Trophoblast cell (in vitro differentiated cells and primary cell): ENCODE results near the gene SAPCD2.

ENCODE experiments used
- DNase-seq, 2 donors: peaks; one replicate each; pipeline ENCODE4 v3.0.0-alpha.2; 2016
- H2AFZ ChIP-seq: 2 replicates; pipeline ENCODE4 v1.6.1; 2013; ENCODE audit warnings: low read length, moderate library complexity, mild to moderate bottlenecking; ENCODE audit not compliant: insufficient read depth, poor library complexity
- H2AK5ac ChIP-seq: 2 replicates; pipeline ENCODE4 v1.6.1; 2013; ENCODE audit warnings: mild to moderate bottlenecking, low read length
- H2BK120ac ChIP-seq: 2 replicates; pipeline ENCODE4 v1.6.1; 2013; ENCODE audit warnings: low read length, mild to moderate bottlenecking, moderate library complexity; ENCODE audit not compliant: insufficient read depth, poor library complexity
- H2BK12ac ChIP-seq: 2 replicates; pipeline ENCODE4 v1.6.1; 2013; ENCODE audit warnings: mild to moderate bottlenecking, low read length, moderate library complexity
- H2BK5ac ChIP-seq: 2 replicates; pipeline ENCODE4 v1.6.1; 2013; ENCODE audit warnings: low read length, low read depth, moderate library complexity, mild to moderate bottlenecking; ENCODE audit not compliant: poor library complexity
- H3K14ac ChIP-seq: 2 replicates; pipeline ENCODE4 v1.6.1; 2013; ENCODE audit warnings: mild to moderate bottlenecking, low read length
- H3K18ac ChIP-seq: 2 replicates; pipeline ENCODE4 v1.6.1; 2013; ENCODE audit warnings: mild to moderate bottlenecking, low read length
- H3K23ac ChIP-seq: 2 replicates; pipeline ENCODE4 v1.6.1; 2013; ENCODE audit warnings: low read length
- H3K27ac ChIP-seq: 2 replicates; pipeline ENCODE4 v1.5.1; 2013; ENCODE audit warnings: low read depth, mild to moderate bottlenecking, inconsistent platforms, low read length, moderate library complexity
- H3K27me3 ChIP-seq: 2 replicates; pipeline ENCODE4 v1.6.1; 2013; ENCODE audit warnings: inconsistent platforms, mild to moderate bottlenecking, low read length, moderate library complexity; ENCODE audit not compliant: insufficient read depth
- H3K36me3 ChIP-seq, 2 experiments: 1 replicate in 1 of 2; 2 replicates in 1 of 2; pipeline ENCODE4 v1.6.1; 2013; ENCODE audit warnings: low read length in 2 of 2, mild to moderate bottlenecking in 2 of 2, moderate library complexity in 1 of 2; ENCODE audit not compliant: insufficient read depth in 2 of 2, control insufficient read depth in 1 of 2
- H3K4ac ChIP-seq: 2 replicates; pipeline ENCODE4 v1.6.1; 2013; ENCODE audit warnings: low read depth, mild to moderate bottlenecking, low read length, moderate library complexity
- H3K4me1 ChIP-seq, 2 experiments: 1 replicate in 1 of 2; 2 replicates in 1 of 2; pipeline ENCODE4 v1.6.1; 2013; ENCODE audit warnings: low read length in 2 of 2, mild to moderate bottlenecking in 2 of 2, moderate library complexity in 1 of 2; ENCODE audit not compliant: insufficient read depth in 2 of 2, control insufficient read depth in 1 of 2
- H3K4me2 ChIP-seq: 2 replicates; pipeline ENCODE4 v1.6.1; 2013; ENCODE audit warnings: inconsistent platforms, mild to moderate bottlenecking, low read length, moderate library complexity
- H3K4me3 ChIP-seq: 2 replicates; pipeline ENCODE4 v1.5.1; 2013; ENCODE audit warnings: mild to moderate bottlenecking, low read depth, low read length, inconsistent platforms
- H3K79me1 ChIP-seq: one replicate; pipeline ENCODE4 v1.6.1; 2013; ENCODE audit warnings: low read length
- H3K79me2 ChIP-seq: 2 replicates; pipeline ENCODE4 v1.6.1; 2013; ENCODE audit warnings: low read length, mild to moderate bottlenecking; ENCODE audit not compliant: control insufficient read depth, insufficient read depth, poor library complexity
- H3K9ac ChIP-seq: 2 replicates; pipeline ENCODE4 v1.6.1; 2013; ENCODE audit warnings: mild to moderate bottlenecking, low read length
- H3K9me3 ChIP-seq: 2 replicates; pipeline ENCODE4 v1.6.1; 2013; ENCODE audit warnings: low read depth, mild to moderate bottlenecking, control low read depth, inconsistent platforms, low read length; ENCODE audit not compliant: insufficient read depth
- H4K12ac ChIP-seq: 2 replicates; pipeline ENCODE4 v1.6.1; 2013; ENCODE audit warnings: low read depth, mild to moderate bottlenecking, low read length, moderate library complexity
- H4K8ac ChIP-seq: 2 replicates; pipeline ENCODE4 v1.6.1; 2013; ENCODE audit warnings: low read depth, mild to moderate bottlenecking, low read length, moderate library complexity
- H4K91ac ChIP-seq: one replicate; pipeline ENCODE4 v1.6.1; 2013; ENCODE audit warnings: low read depth, mild to moderate bottlenecking, low read length, moderate library complexity
- WGBS: extraction: QIAGEN DNeasy Blood & Tissue Kit; methylation state at CpG from one replicate; pipeline ENCODE4 v1.1.7; 2013; ENCODE audit warnings: missing lambda C conversion rate; ENCODE audit not compliant: insufficient read length, insufficient coverage; ENCODE audit errors: extremely low coverage; 5-methylcytosine and 5-hydroxymethylcytosine counted together

Gene SAPCD2

DNA sequence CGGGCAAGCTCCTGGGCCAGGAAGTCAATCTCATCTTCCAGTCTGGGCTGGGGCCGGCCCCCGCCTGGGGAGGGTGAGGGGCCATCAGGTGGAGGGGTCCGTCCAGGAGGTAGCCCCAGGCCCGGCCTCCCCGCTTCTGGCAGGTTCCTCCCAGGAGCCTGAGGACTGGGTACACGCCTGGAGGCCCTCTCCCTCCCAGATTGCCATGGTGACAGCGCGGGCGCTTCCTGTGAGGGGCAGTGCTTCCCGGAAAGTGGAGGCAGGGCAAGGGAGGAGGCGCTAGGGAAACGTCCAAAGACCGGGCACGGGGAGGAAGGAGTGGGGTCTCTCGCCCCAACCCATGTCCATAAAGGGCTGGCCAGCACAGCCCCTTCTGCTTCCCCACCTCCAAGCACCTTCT lies 29.2 kb downstream of the SAPCD2 start:
- no CpG with 5 or more reads among the region's 16 CpGs for WGBS
- Histone ChIP-seq H3K4me1 (peaks cover 6 to 11% of the 10 kb centered on the region in 2 experiments), H3K4me2 (no peak overlapping the region)

DNA sequence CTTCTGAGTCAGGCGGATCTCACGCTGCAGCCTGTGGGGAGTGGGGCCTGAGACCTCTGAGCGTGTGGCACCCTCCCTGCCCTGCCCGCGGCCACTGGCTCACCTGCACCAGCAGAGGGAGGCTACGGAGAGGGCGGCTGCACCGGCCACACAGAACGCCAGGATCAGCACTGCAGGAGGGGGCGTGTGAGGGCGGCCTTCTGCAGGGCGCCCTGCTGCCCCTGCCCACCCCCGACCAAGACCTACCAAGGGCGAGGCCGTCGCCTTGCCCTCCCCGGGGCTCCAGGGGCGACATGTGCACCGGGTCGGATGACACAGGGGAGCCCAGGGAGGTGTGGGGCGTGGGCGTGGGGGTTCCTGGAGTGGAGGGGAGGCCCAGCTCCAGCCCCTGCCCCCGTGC lies 29.8 kb downstream of the SAPCD2 start:
- H3K79me2 ChIP-seq: no peaks in the 10 kb centered on the region
- peaks cover 12% of the 10 kb centered on the region for H3K27me3 ChIP-seq
- H3K4ac ChIP-seq: no peak overlapping the region
- WGBS: no CpG with 5 or more reads among the region's 23 CpGs
- H2BK5ac ChIP-seq: no peak overlapping the region
- no peak overlapping the region for H3K27ac ChIP-seq
- H3K14ac ChIP-seq: no peak overlapping the region
- H3K4me2 ChIP-seq: no peak overlapping the region
- no peak overlapping the region for H3K18ac ChIP-seq
- H4K12ac ChIP-seq: no peak overlapping the region
- H3K79me1 ChIP-seq: no peaks in the 10 kb centered on the region
- no peak overlapping the region for H2BK120ac ChIP-seq
- H3K4me3 ChIP-seq: no peak overlapping the region
- H2AFZ ChIP-seq: no peak overlapping the region
- no peak overlapping the region for H2AK5ac ChIP-seq
- no peak overlapping the region for H2BK12ac ChIP-seq
- H3K4me1 ChIP-seq: peaks cover 3 to 6% of the 10 kb centered on the region in 2 experiments
- no peak overlapping the region for H3K9ac ChIP-seq
- H4K91ac ChIP-seq: no peak overlapping the region
- H3K23ac ChIP-seq: no peak overlapping the region
- H3K9me3 ChIP-seq: peaks cover 5% of the 10 kb centered on the region
- no peak overlapping the region for H4K8ac ChIP-seq
- no peaks in the 10 kb centered on the region for H3K36me3 ChIP-seq
- no peak for DNase-seq

More for the DNA sequence above, 29.2 kb downstream of the SAPCD2 start:
- H3K27ac ChIP-seq: no peak overlapping the region
- no peak overlapping the region for H3K4ac ChIP-seq
- peaks cover 18% of the 10 kb centered on the region for H3K27me3 ChIP-seq
- no peak overlapping the region for H2AK5ac ChIP-seq
- H4K12ac ChIP-seq: no peak overlapping the region
- no peaks in the 10 kb centered on the region for H3K79me1 ChIP-seq
- no peak overlapping the region for H3K9ac ChIP-seq
- no peak overlapping the region for H3K18ac ChIP-seq
- no peak overlapping the region for H2AFZ ChIP-seq
- H2BK12ac ChIP-seq: no peak overlapping the region
- H2BK120ac ChIP-seq: no peak overlapping the region
- H2BK5ac ChIP-seq: no peak overlapping the region
- H3K36me3 ChIP-seq: no peaks in the 10 kb centered on the region
- no peak overlapping the region for H3K4me3 ChIP-seq
- H3K9me3 ChIP-seq: peaks cover 3% of the 10 kb centered on the region
- no peak overlapping the region for H3K23ac ChIP-seq
- no peaks in the 10 kb centered on the region for H3K79me2 ChIP-seq
- no peak overlapping the region for H3K14ac ChIP-seq
- H4K8ac ChIP-seq: no peak overlapping the region
- H4K91ac ChIP-seq: no peak overlapping the region
- DNase-seq: no peak

DNA sequence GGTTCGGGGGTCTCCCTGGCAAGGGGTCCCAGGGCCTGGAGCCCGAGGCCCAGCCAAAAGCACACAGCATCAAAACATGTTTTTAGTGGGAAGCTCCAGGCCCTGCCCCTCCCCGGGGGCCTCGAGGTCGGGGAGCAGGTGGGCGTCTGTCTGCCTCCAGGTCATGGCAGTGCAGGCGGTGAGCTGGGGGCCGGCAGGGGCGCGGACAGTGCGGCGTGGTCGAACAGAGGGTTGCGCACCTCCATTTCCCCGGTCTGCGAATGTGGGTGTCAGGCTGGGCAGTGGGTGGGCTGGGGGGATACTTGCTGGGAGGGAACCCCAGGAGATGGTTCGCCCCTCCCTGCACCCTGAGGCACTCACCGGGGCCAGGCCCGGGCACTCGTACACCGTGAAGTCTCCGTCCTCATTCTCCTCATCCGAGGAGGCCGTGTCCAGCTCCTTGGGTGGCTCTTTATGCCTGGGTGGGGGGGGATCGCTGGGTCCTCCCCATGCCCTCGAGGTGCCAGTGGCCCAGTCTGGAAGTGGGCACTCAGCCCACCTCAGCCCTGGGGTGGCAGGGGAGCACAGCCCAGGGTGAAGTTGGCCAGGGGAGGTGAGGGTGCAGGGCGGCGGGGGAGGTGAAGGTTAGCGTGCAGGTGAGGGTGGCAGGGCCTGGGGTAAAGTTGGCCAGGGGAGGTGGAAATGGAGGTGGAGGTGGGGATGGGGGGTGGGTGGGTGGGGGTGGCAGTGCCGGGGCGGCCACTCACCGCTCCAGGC lies 30.6 kb downstream of the SAPCD2 start:
- H3K36me3 ChIP-seq: no peaks in the 10 kb centered on the region
- H3K27me3 ChIP-seq: peaks cover 4% of the 10 kb centered on the region
- no peak overlapping the region for H4K8ac ChIP-seq
- H2AK5ac ChIP-seq: no peak overlapping the region
- H4K12ac ChIP-seq: no peak overlapping the region
- H3K9ac ChIP-seq: no peak overlapping the region
- no CpG with 5 or more reads among the region's 32 CpGs for WGBS
- no peak overlapping the region for H2BK120ac ChIP-seq
- H3K4me3 ChIP-seq: no peak overlapping the region
- H3K79me1 ChIP-seq: no peaks in the 10 kb centered on the region
- H3K4me2 ChIP-seq: no peak overlapping the region
- no peak overlapping the region for H3K27ac ChIP-seq
- H3K18ac ChIP-seq: no peak overlapping the region
- no peak overlapping the region for H2BK12ac ChIP-seq
- no peak for DNase-seq
- no peaks in the 10 kb centered on the region for H3K79me2 ChIP-seq
- H2AFZ ChIP-seq: no peak overlapping the region
- no peak overlapping the region for H3K14ac ChIP-seq
- H4K91ac ChIP-seq: no peak overlapping the region
- no peak overlapping the region for H3K4ac ChIP-seq
- no peak overlapping the region for H2BK5ac ChIP-seq
- no peaks in the 10 kb centered on the region for H3K4me1 ChIP-seq
- peaks cover 5% of the 10 kb centered on the region for H3K9me3 ChIP-seq
- H3K23ac ChIP-seq: no peak overlapping the region

DNA sequence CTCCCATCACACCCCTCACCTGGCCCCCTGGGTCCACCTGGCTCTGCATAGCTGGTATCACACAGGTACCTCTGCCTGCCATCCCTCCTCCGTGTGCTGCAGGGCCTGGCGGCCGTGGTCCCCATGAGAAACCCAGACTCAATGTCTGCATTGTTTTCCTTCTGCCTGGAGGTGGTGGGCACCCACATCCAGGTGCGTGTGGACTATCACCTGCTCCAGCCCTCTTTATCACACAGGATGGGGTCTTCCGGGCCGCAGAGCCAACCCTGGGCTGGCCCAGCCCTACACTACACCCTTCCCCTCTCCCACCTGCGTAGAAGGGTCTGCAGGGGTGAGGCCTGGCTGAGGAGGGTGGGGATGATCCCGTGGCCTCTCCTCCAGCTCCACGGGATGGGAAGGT lies 31.4 kb downstream of the SAPCD2 start:
- H3K79me2 ChIP-seq: no peaks in the 10 kb centered on the region
- no peaks in the 10 kb centered on the region for H3K36me3 ChIP-seq
- no peak overlapping the region for H2BK12ac ChIP-seq
- no peak overlapping the region for H3K27ac ChIP-seq
- H2BK120ac ChIP-seq: no peak overlapping the region
- no peak overlapping the region for H3K9ac ChIP-seq
- H3K4ac ChIP-seq: no peak overlapping the region
- no peak for DNase-seq
- no peaks in the 10 kb centered on the region for H3K27me3 ChIP-seq
- no CpG with 5 or more reads among the region's 9 CpGs for WGBS
- no peak overlapping the region for H4K91ac ChIP-seq
- no peak overlapping the region for H3K23ac ChIP-seq
- H4K12ac ChIP-seq: no peak overlapping the region
- no peak overlapping the region for H3K4me2 ChIP-seq
- no peak overlapping the region for H2BK5ac ChIP-seq
- H3K9me3 ChIP-seq: peaks cover 5% of the 10 kb centered on the region
- H2AK5ac ChIP-seq: no peak overlapping the region
- no peaks in the 10 kb centered on the region for H3K4me1 ChIP-seq
- H2AFZ ChIP-seq: no peak overlapping the region
- H3K14ac ChIP-seq: no peak overlapping the region
- H4K8ac ChIP-seq: no peak overlapping the region
- no peaks in the 10 kb centered on the region for H3K79me1 ChIP-seq
- H3K18ac ChIP-seq: no peak overlapping the region
- no peak overlapping the region for H3K4me3 ChIP-seq
